GM12892 (cell line): ENCODE data around the gene ARHGEF9.

Experiments
- DNase-seq: peaks from one replicate; pipeline ENCODE4 v3.0.0; 2011; ENCODE audit not compliant: insufficient read length
- FAIRE-seq: peaks from 2 replicates; lab custom pipeline; 2011; peaks lifted over from hg19 to GRCh38; lab: Jason Lieb, UNC
- POLR2A ChIP-seq: IDR thresholded peaks from 2 replicates; pipeline ENCODE4 v1.6.1; 2011; ENCODE audit warnings: low read depth, low read length, control low read depth
- POLR2AphosphoS5 ChIP-seq: IDR thresholded peaks from 2 replicates; pipeline ENCODE4 v1.6.1; 2011; ENCODE audit warnings: low read depth, low read length, control low read depth
- TAF1 ChIP-seq: IDR thresholded peaks from 2 replicates; pipeline ENCODE4 v1.6.1; 2011; ENCODE audit warnings: low read depth, mild to moderate bottlenecking, control low read depth, low read length, borderline replicate concordance

ARHGEF9 gene

GRCh38 chrX:63740382-63740781 lies 44.6 kb downstream of the ARHGEF9 start:
- DNase-seq (no peak), FAIRE-seq (no peak)
- TF ChIP-seq POLR2AphosphoS5, result no peak
- TF ChIP-seq TAF1, result no peak
- TF ChIP-seq POLR2A, result no peak

GRCh38 chrX:63739885-63740284 lies 45.1 kb downstream of the ARHGEF9 start:
- no peak for TF ChIP-seq TAF1
- TF ChIP-seq POLR2A, result no peak
- TF ChIP-seq POLR2AphosphoS5, result no peak
- no peak for FAIRE-seq

GRCh38 chrX:63738696-63739095 lies 46.3 kb downstream of the ARHGEF9 start:
- FAIRE-seq (no peak), DNase-seq (no peak)
- no peak for TF ChIP-seq TAF1
- TF ChIP-seq POLR2AphosphoS5, result no peak
- TF ChIP-seq POLR2A, result no peak

More at GRCh38 chrX:63739885-63740284, 45.1 kb downstream of the ARHGEF9 start:
- DNase-seq, result no peak

- no peak for TF ChIP-seq POLR2A
- no peak for TF ChIP-seq TAF1
- no peak for TF ChIP-seq POLR2AphosphoS5
- DNase-seq (no peak), FAIRE-seq (no peak)
These were observed 47.7 kb downstream of the ARHGEF9 start for GRCh38 chrX:63737131-63737921.

- TF ChIP-seq POLR2A (no peak), POLR2AphosphoS5 (no peak), TAF1 (no peak)
- FAIRE-seq, result no peak
- DNase-seq, result no peak
These were observed 49.1 kb downstream of the ARHGEF9 start for GRCh38 chrX:63735882-63736281.

GRCh38 chrX:63720293-63720692 lies 64.7 kb downstream of the ARHGEF9 start:
- DNase-seq, result no peak
- TF ChIP-seq TAF1 (no peak), POLR2AphosphoS5 (no peak), POLR2A (no peak)
- no peak for FAIRE-seq

- FAIRE-seq, result no peak
- TF ChIP-seq POLR2AphosphoS5, result no peak
- DNase-seq, result no peak
These were observed 65.4 kb downstream of the ARHGEF9 start for GRCh38 chrX:63719633-63720032.

- FAIRE-seq (no peak), DNase-seq (no peak)
- TF ChIP-seq POLR2A (no peak), TAF1 (no peak), POLR2AphosphoS5 (no peak)
These were observed 66.9 kb downstream of the ARHGEF9 start for GRCh38 chrX:63718010-63718694.

- DNase-seq (no peak), FAIRE-seq (no peak)
- TF ChIP-seq TAF1 (no peak), POLR2AphosphoS5 (no peak), POLR2A (no peak)
These were observed 71.5 kb downstream of the ARHGEF9 start for GRCh38 chrX:63713526-63713925.

- FAIRE-seq (no peak), DNase-seq (no peak)
- TF ChIP-seq POLR2AphosphoS5, result no peak
- no peak for TF ChIP-seq TAF1
- TF ChIP-seq POLR2A, result no peak
These were observed 76.2 kb downstream of the ARHGEF9 start for GRCh38 chrX:63708801-63709200.

GRCh38 chrX:63702556-63702955 lies 82.5 kb downstream of the ARHGEF9 start:
- FAIRE-seq (no peak), DNase-seq (no peak)
- no peak for TF ChIP-seq TAF1
- no peak for TF ChIP-seq POLR2AphosphoS5
- no peak for TF ChIP-seq POLR2A
